A549 (cell line): ENCODE data around the gene RFX3. TPM values are rescaled to one million over a fixed set of nuclear protein-coding genes. Genes with fewer than 3 reads are reported as not detected.

ENCODE experiments used
- ATAC-seq, 2 experiments: fragments of 200-7000 bp in 1 of 2; fragments of >200 bp in 1 of 2; cut with Nextera tagmentation in 1 of 2; cut with Tn5 transposase in 1 of 2; 3 replicates each; pipeline versions ENCODE4 v1.8.0 to v1.9.1; 2018 to 2020; ENCODE audit warnings: mild to moderate bottlenecking in 1 of 2, moderate library complexity in 1 of 2
- CTCF ChIA-PET: fragments of 300-600 bp; sonication (Branson Sonifier 250); formaldehyde crosslinking; extraction: SDS; loops from one replicate; lab custom pipeline; 2021; ENCODE audit warnings: antibody characterized with exemption, inconsistent platforms; lab: Yijun Ruan, JAX
- POLR2A ChIA-PET: fragments of 350-600 bp; formaldehyde crosslinking; extraction: SDS; loops from one replicate; lab custom pipeline; 2021; ENCODE audit warnings: antibody characterized with exemption, inconsistent platforms; lab: Yijun Ruan, JAX
- DNase-seq, 2 experiments: peaks; one replicate each; pipeline versions ENCODE4 v3.0.0 to v3.0.0-alpha.2; 2011 to 2016; ENCODE audit warnings: low read depth in 1 of 2, low spot score in 1 of 2
- FAIRE-seq: peaks from 2 replicates; lab custom pipeline; 2011; peaks lifted over from hg19 to GRCh38; lab: Jason Lieb, UNC
- H3K27ac ChIP-seq, 2 experiments: fragments of >200 bp; sonication (Bioruptor Twin); formaldehyde crosslinking; 3 replicates each; pipeline ENCODE4 v1.5.1; 2016 to 2017
- H3K4me1 ChIP-seq: fragments of >200 bp; sonication (Bioruptor Twin); formaldehyde crosslinking; 3 replicates; pipeline ENCODE4 v1.6.1; 2016
- H3K4me2 ChIP-seq: fragments of >200 bp; sonication (Bioruptor Twin); formaldehyde crosslinking; 3 replicates; pipeline ENCODE4 v1.6.1; 2016
- H3K4me3 ChIP-seq: fragments of >200 bp; sonication (Bioruptor Twin); formaldehyde crosslinking; 3 replicates; pipeline ENCODE4 v1.5.1; 2016
- H3K9me3 ChIP-seq: fragments of >200 bp; sonication (Bioruptor Twin); formaldehyde crosslinking; 3 replicates; pipeline ENCODE4 v1.6.1; 2016
- CBX8 ChIP-seq: fragments of 200-600 bp; sonication (generic); IDR thresholded peaks from 2 replicates; pipeline ENCODE4 v1.6.1; 2016
- CEBPB ChIP-seq, 2 experiments: fragments of >200 bp in 1 of 2; sonication (Bioruptor Twin) in 1 of 2; formaldehyde crosslinking in 1 of 2; IDR thresholded peaks; 2 replicates each; pipeline ENCODE4 v1.6.1; 2012 to 2016
- CHD2 ChIP-seq: fragments of 150-350 bp; IDR thresholded peaks from 2 replicates; pipeline ENCODE4 v1.6.1; 2014; ENCODE audit warnings: low read length; ENCODE audit not compliant: partially characterized antibody
- CHD4 ChIP-seq: fragments of 200-600 bp; sonication (generic); IDR thresholded peaks from 2 replicates; pipeline ENCODE4 v1.6.1; 2016; ENCODE audit warnings: antibody characterized with exemption, mild to moderate bottlenecking, borderline replicate concordance
- EP300 ChIP-seq, 2 experiments: fragments of >200 bp; sonication (Bioruptor Twin); formaldehyde crosslinking; IDR thresholded peaks; 2 replicates in 1 of 2; 3 replicates in 1 of 2; pipeline ENCODE4 v1.6.1; 2016 to 2017
- FOSB ChIP-seq: fragments of 250-450 bp; sonication (Bioruptor Pico); IDR thresholded peaks from 2 replicates; pipeline ENCODE4 v1.5.0; 2020; ENCODE audit warnings: mild to moderate bottlenecking, moderate library complexity
- FOSL2 ChIP-seq, 2 experiments: fragments of 450-650 bp in 1 of 2; fragments of >200 bp in 1 of 2; sonication (Bioruptor Twin) in 1 of 2; formaldehyde crosslinking; IDR thresholded peaks; 2 replicates each; pipeline versions ENCODE4 v1.5.0 to v1.6.1; 2016 to 2020; ENCODE audit warnings: mild to moderate bottlenecking in 1 of 2, moderate library complexity in 1 of 2
- GATA3 ChIP-seq: IDR thresholded peaks from 2 replicates; pipeline ENCODE4 v1.6.1; 2012; ENCODE audit warnings: borderline replicate concordance
- HDAC2 ChIP-seq: fragments of 200-600 bp; sonication (generic); IDR thresholded peaks from 2 replicates; pipeline ENCODE4 v1.6.1; 2016
- HEYL ChIP-seq: fragments of 250-450 bp; sonication (Bioruptor Pico); IDR thresholded peaks from 2 replicates; pipeline ENCODE4 v1.8.0; 2021; ENCODE audit warnings: mild to moderate bottlenecking, moderate library complexity
- HOXA7 ChIP-seq: fragments of 250-450 bp; sonication (Bioruptor Pico); IDR thresholded peaks from 2 replicates; pipeline ENCODE4 v1.5.0; 2020; ENCODE audit warnings: mild to moderate bottlenecking, moderate library complexity
- JUN ChIP-seq, 2 experiments: fragments of >200 bp; sonication (Bioruptor Twin); formaldehyde crosslinking; IDR thresholded peaks; 2 replicates in 1 of 2; 3 replicates in 1 of 2; pipeline ENCODE4 v1.6.1; 2016 to 2017
- KDM1A ChIP-seq: fragments of 200-600 bp; sonication (generic); IDR thresholded peaks from 2 replicates; pipeline ENCODE4 v1.6.1; 2016; ENCODE audit warnings: low read depth, mild to moderate bottlenecking
- MAZ ChIP-seq: fragments of 150-350 bp; IDR thresholded peaks from 2 replicates; pipeline ENCODE4 v1.6.1; 2014; ENCODE audit warnings: antibody characterized with exemption, low read depth, low read length, borderline replicate concordance
- MYC ChIP-seq: IDR thresholded peaks from 2 replicates; pipeline ENCODE4 v1.6.1; 2012; ENCODE audit warnings: mild to moderate bottlenecking, inconsistent platforms, low read length, improper control_type of control experiment, borderline replicate concordance
- PHF8 ChIP-seq: fragments of 200-600 bp; sonication (generic); IDR thresholded peaks from 2 replicates; pipeline ENCODE4 v1.6.1; 2016; ENCODE audit warnings: low read depth, mild to moderate bottlenecking, antibody characterized with exemption, moderate library complexity, borderline replicate concordance
- POLR2A ChIP-seq: IDR thresholded peaks from 2 replicates; pipeline ENCODE4 v1.6.1; 2012; ENCODE audit warnings: mild to moderate bottlenecking, low read length
- RAD21 ChIP-seq, 2 experiments: fragments of >200 bp in 1 of 2; sonication (Bioruptor Twin) in 1 of 2; formaldehyde crosslinking in 1 of 2; IDR thresholded peaks in 1 of 2; conservative IDR thresholded peaks in 1 of 2; 2 replicates in 1 of 2; 3 replicates in 1 of 2; pipeline ENCODE4 v1.6.1; 2012 to 2018; ENCODE audit warnings: inconsistent platforms in 1 of 2
- RCOR1 ChIP-seq: fragments of 150-350 bp; IDR thresholded peaks from 2 replicates; pipeline ENCODE4 v1.6.1; 2014; ENCODE audit warnings: antibody characterized with exemption, low read length, low read depth
- RFX5 ChIP-seq: fragments of 450-650 bp; IDR thresholded peaks from 2 replicates; pipeline ENCODE4 v1.7.1; 2014; ENCODE audit warnings: antibody characterized with exemption, mild to moderate bottlenecking, moderate library complexity
- RNF2 ChIP-seq: fragments of 200-600 bp; sonication (generic); IDR thresholded peaks from 2 replicates; pipeline ENCODE4 v1.6.1; 2016; ENCODE audit warnings: low read depth, mild to moderate bottlenecking, antibody characterized with exemption, moderate library complexity, borderline replicate concordance
- SMC3 ChIP-seq: fragments of >200 bp; sonication (Bioruptor Twin); formaldehyde crosslinking; IDR thresholded peaks from 3 replicates; pipeline ENCODE4 v1.6.1; 2018; ENCODE audit warnings: inconsistent platforms
- TP53 ChIP-seq: fragments of 250-450 bp; sonication (Bioruptor Pico); IDR thresholded peaks from 2 replicates; pipeline ENCODE4 v1.5.0; 2021; ENCODE audit warnings: mild to moderate bottlenecking, moderate library complexity
- USF2 ChIP-seq: fragments of 450-650 bp; IDR thresholded peaks from 2 replicates; pipeline ENCODE4 v1.6.1; 2014; ENCODE audit warnings: antibody characterized with exemption
- ZC3H11A ChIP-seq: fragments of 450-650 bp; IDR thresholded peaks from 2 replicates; pipeline ENCODE4 v1.6.1; 2014; ENCODE audit warnings: antibody characterized with exemption, mild to moderate bottlenecking
- ZSCAN20 ChIP-seq: fragments of 250-450 bp; sonication (Bioruptor Pico); IDR thresholded peaks from 2 replicates; pipeline ENCODE4 v1.8.0; 2022; ENCODE audit warnings: mild to moderate bottlenecking, moderate library complexity
- WGBS: methylation state at CpG from one replicate; pipeline ENCODE4 v1.1.6; 2017; ENCODE audit errors: missing lambda C conversion rate; 5-methylcytosine and 5-hydroxymethylcytosine counted together
- polyA plus RNA-seq, 4 experiments: library from polyadenylated mRNA; depleted of rRNA in 3 of 4; stranded (reverse); fragments of >200 nt; fragmentation: RNase III in 1 of 4; extraction: RNeasy Plus Mini Kit Qiagen cat#74134 plus additional on column Dnase treatment in 1 of 4; gene quantifications; 2 replicates in 3 of 4; 3 replicates in 1 of 4; pipeline ENCODE4 v1.2.3, GENCODE V29; 2011 to 2017
- TF ChIP-seq, protein P1 (sequence below): IDR thresholded peaks from 2 replicates; pipeline ENCODE4 v1.6.1; 2012
- TF ChIP-seq, protein P2 (sequence below): IDR thresholded peaks from 2 replicates; pipeline ENCODE4 v1.6.1; 2012
- TF ChIP-seq, protein P3 (sequence below): fragments of 200-600 bp; sonication (generic); IDR thresholded peaks from 2 replicates; pipeline ENCODE4 v1.6.1; 2016; ENCODE audit warnings: antibody characterized with exemption, mild to moderate bottlenecking, moderate library complexity

Gene RFX3
- polyA plus RNA-seq, 2 of the 4 experiments (the other 2 are of a cell fraction) = 1.3 to 7.9 TPM

DNA sequence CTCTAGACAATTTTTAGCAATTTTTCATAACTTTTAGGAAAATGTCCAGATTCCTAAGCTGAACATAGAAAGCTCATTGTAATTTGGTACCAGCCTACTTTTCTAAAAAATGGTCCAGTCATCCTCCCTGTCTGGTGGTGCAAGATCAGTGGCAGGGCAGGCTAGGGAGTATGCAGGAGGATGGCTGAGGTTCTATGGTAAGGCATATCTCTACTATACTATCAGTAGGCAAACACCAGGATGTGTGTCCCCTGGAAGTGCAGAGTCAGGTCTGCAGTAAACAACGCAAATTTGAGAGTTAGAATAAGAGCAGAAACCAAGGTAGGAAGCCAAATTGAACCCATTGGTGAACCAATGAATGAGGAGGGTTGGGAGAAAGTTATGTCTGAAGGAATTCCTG is 22.8 kb upstream of the RFX3 start:
- Histone ChIP-seq H3K9me3 (no peaks in the 10 kb centered on the region), H3K4me2 (no peak overlapping the region), H3K27ac (no peak overlapping the region), H3K4me1 (no peaks in the 10 kb centered on the region), H3K4me3 (no peak overlapping the region)
- WGBS = 76% methylated on average over 1 of the region's 1 CpG
- TF ChIP-seq PHF8 (no peak), USF2 (no peak), HEYL (CRISPR knock-in tag) (no peak), SMC3 (no peak), RNF2 (no peak), EP300 (IDR thresholded peaks at IDR 0.05) (no peak), CEBPB (IDR thresholded peaks at IDR 0.05) (no peak), RFX5 (no peak), MAZ (no peak), ZC3H11A (no peak), TP53 (CRISPR knock-in tag) (no peak), CBX8 (no peak), HOXA7 (CRISPR knock-in tag) (no peak), GATA3 (no peak), POLR2A (no peak)
- TF ChIP-seq, protein P1, sequence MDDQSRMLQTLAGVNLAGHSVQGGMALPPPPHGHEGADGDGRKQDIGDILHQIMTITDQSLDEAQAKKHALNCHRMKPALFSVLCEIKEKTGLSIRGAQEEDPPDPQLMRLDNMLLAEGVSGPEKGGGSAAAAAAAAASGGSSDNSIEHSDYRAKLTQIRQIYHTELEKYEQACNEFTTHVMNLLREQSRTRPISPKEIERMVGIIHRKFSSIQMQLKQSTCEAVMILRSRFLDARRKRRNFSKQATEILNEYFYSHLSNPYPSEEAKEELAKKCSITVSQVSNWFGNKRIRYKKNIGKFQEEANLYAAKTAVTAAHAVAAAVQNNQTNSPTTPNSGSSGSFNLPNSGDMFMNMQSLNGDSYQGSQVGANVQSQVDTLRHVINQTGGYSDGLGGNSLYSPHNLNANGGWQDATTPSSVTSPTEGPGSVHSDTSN = no peak
- TF ChIP-seq, protein P2, sequence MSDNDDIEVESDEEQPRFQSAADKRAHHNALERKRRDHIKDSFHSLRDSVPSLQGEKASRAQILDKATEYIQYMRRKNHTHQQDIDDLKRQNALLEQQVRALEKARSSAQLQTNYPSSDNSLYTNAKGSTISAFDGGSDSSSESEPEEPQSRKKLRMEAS = no peak
- ChIA-PET CTCF (no interaction called here), POLR2A (no interaction called here)
- DNase-seq (no peak), ATAC-seq (no peak), FAIRE-seq (no peak)

- ChIA-PET POLR2A (no interaction called here), CTCF (interaction anchor here (1.4 kb wide), 1 partner anchor 45 kb away, joined by 3 read pairs; no protein-coding TSS in a partner anchor)
- ATAC-seq (no peak), DNase-seq (no peak), FAIRE-seq (no peak)
- Histone ChIP-seq H3K9me3 (no peaks in the 10 kb centered on the region), H3K27ac (no peak overlapping the region), H3K4me2 (no peak overlapping the region), H3K4me3 (no peak overlapping the region), H3K4me1 (no peaks in the 10 kb centered on the region)
- WGBS = 26% methylated on average over 1 of the region's 1 CpG
- TF ChIP-seq FOSL2 (IDR thresholded peaks at IDR 0.05) (no peak), FOSL2 (CRISPR knock-in tag; IDR thresholded peaks at IDR 0.05) (no peak), FOSB (CRISPR knock-in tag) (no peak), CHD4 (no peak), KDM1A (no peak), SMC3 (no peak), USF2 (no peak), HOXA7 (CRISPR knock-in tag) (no peak), ZSCAN20 (CRISPR knock-in tag) (no peak), HDAC2 (no peak), RAD21 (conservative IDR thresholded peaks at IDR 0.05 in 1 of 2, IDR thresholded peaks at IDR 0.05 in 1 of 2) (no peak), CHD2 (no peak), ZC3H11A (no peak), RCOR1 (no peak), EP300 (IDR thresholded peaks at IDR 0.05) (no peak), JUN (IDR thresholded peaks at IDR 0.05) (no peak), POLR2A (no peak), MYC (no peak)
- TF ChIP-seq, protein P3, sequence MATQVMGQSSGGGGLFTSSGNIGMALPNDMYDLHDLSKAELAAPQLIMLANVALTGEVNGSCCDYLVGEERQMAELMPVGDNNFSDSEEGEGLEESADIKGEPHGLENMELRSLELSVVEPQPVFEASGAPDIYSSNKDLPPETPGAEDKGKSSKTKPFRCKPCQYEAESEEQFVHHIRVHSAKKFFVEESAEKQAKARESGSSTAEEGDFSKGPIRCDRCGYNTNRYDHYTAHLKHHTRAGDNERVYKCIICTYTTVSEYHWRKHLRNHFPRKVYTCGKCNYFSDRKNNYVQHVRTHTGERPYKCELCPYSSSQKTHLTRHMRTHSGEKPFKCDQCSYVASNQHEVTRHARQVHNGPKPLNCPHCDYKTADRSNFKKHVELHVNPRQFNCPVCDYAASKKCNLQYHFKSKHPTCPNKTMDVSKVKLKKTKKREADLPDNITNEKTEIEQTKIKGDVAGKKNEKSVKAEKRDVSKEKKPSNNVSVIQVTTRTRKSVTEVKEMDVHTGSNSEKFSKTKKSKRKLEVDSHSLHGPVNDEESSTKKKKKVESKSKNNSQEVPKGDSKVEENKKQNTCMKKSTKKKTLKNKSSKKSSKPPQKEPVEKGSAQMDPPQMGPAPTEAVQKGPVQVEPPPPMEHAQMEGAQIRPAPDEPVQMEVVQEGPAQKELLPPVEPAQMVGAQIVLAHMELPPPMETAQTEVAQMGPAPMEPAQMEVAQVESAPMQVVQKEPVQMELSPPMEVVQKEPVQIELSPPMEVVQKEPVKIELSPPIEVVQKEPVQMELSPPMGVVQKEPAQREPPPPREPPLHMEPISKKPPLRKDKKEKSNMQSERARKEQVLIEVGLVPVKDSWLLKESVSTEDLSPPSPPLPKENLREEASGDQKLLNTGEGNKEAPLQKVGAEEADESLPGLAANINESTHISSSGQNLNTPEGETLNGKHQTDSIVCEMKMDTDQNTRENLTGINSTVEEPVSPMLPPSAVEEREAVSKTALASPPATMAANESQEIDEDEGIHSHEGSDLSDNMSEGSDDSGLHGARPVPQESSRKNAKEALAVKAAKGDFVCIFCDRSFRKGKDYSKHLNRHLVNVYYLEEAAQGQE = no peak
- TF ChIP-seq, all 56 proteins: peak for 0
These were observed 15.4 kb upstream of the RFX3 start for GRCh38 chr9:3541206-3541605.
